ENCODE results near the gene PRKACG. TPM values are rescaled to one million over a fixed set of nuclear protein-coding genes. Genes with fewer than 3 reads are reported as not detected.
A peak's percentile ranks its signal among the peaks of the same experiment; 100 is the strongest.

PRKACG gene
- total RNA-seq, 4 donors from 2014 or later: not detected

DNA sequence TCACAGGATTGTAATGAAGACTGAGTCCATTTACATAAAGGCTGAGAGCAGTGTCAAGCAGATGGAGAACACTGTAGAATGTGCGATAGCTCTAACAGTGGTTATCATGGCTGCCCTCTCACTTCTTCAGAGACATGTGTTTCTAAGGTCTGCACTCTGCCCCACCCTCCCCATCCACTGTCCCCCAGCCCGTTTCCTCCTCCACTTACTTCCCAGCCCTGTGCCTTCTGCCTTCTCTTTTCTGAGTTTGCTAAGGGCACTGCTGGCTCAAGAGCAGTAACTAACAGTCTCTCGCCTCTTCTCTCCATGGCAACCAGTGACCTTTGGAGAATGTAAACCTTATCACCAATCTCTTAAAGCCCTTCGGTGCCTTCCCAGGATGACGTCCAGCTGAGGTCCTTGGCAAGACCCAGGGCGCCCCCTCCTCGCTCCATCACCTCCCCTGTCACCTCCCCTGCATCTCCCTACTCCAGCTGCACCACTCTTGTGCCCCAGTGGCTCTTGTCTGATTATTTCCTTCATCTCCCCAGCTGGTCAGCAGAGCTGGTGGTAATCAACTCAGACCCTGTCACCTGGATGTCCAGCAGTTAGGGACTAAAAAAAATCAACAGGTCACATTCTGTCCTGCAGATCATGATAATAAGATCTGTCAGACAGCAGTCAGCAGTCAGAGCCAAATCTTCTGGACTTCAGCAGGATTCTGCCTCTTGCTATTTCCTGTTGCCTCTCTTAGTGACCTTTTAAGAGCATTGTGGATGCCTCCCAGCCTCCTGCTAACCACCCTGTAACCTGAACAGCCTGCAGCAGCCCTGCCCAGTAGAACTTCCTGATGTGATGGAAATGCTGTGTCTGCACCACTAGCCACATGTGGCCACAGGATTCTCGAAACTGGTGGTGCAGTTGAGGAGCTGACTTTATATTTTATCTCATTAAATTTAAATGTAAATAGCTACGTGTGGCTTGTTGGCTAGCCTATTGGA, 30.6 kb upstream of the PRKACG start:
- WGBS, 2 donors: 59 to 60% methylated on average over 9 of the region's 9 CpGs
- peak in 1 of 2 donors; percentile 9 for DNase-seq
- intact Hi-C loops (cut with DNase I): no loop called here

DNA sequence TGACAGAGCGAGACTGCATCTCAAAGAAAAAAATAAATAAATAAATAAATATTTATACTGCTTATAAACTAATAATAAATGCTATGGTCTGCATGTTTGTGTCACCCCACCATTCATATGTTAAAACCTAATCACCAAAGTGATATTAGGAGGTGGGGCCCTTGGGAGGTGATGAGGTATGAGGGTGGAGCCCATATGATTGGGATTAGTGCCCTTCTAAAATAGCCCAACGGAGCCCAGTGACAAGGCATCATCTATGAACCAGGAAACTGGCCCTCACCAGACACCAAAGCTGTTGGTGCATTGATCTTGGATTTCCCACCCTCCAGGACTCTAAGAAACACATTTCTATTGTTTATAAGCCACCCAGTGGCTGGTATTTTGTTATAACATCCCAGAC, 26.7 kb upstream of the PRKACG start:
- no peak for TF ChIP-seq POLR2A (IDR thresholded peaks at IDR 0.05)
- TF ChIP-seq, protein P1, sequence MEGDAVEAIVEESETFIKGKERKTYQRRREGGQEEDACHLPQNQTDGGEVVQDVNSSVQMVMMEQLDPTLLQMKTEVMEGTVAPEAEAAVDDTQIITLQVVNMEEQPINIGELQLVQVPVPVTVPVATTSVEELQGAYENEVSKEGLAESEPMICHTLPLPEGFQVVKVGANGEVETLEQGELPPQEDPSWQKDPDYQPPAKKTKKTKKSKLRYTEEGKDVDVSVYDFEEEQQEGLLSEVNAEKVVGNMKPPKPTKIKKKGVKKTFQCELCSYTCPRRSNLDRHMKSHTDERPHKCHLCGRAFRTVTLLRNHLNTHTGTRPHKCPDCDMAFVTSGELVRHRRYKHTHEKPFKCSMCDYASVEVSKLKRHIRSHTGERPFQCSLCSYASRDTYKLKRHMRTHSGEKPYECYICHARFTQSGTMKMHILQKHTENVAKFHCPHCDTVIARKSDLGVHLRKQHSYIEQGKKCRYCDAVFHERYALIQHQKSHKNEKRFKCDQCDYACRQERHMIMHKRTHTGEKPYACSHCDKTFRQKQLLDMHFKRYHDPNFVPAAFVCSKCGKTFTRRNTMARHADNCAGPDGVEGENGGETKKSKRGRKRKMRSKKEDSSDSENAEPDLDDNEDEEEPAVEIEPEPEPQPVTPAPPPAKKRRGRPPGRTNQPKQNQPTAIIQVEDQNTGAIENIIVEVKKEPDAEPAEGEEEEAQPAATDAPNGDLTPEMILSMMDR (IDR thresholded peaks at IDR 0.05): no peak
- H3K4me3 ChIP-seq (replicated peaks in 1 of 3): no peak overlapping the region
- no peaks in the 10 kb centered on the region for H3K36me3 ChIP-seq
- 94 to 100% methylated on average over 2 of the region's 2 CpGs for WGBS, 2 donors
- no peak for DNase-seq
- H3K4me1 ChIP-seq: peaks cover 4 to 14% of the 10 kb centered on the region in 2 donors
- H3K27me3 ChIP-seq: no peaks in the 10 kb centered on the region
- intact Hi-C loops (cut with DNase I): no loop called here
- no peak overlapping the region for H3K27ac ChIP-seq
- H3K9me3 ChIP-seq: no peaks in the 10 kb centered on the region

More for the DNA sequence above, 30.6 kb upstream of the PRKACG start:
- H3K36me3 ChIP-seq: no peaks in the 10 kb centered on the region
- H3K9me3 ChIP-seq: no peaks in the 10 kb centered on the region
- no peak overlapping the region for H3K27ac ChIP-seq
- no peak overlapping the region for H3K4me3 ChIP-seq (replicated peaks in 1 of 3)
- H3K27me3 ChIP-seq: no peaks in the 10 kb centered on the region
- H3K4me1 ChIP-seq: peaks cover 4 to 9% of the 10 kb centered on the region in 2 donors
- TF ChIP-seq, protein P1 (IDR thresholded peaks at IDR 0.05): no peak
- TF ChIP-seq POLR2A (IDR thresholded peaks at IDR 0.05): no peak

DNA sequence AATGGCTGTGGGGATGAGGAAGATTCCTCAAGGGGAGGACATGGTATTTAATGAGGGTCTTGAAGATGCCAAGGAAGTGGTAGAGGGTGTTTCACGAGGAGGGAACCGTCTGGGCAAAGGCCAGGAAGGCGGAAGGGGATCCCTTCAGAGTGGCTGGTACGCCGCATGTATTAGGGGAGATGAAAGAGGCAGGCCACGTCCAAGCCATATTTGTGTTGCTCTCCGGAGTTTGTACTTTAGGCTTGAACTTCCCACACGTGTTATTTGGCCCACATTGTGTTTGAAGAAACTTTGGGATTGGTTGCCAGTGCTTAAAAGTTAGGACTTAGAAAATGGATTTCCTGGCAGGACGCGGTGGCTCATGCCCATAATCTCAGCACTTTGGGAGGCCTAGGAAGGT, 22.9 kb upstream of the PRKACG start:
- 75% methylated on average over 10 of the region's 10 CpGs for WGBS, 2 donors

DNA sequence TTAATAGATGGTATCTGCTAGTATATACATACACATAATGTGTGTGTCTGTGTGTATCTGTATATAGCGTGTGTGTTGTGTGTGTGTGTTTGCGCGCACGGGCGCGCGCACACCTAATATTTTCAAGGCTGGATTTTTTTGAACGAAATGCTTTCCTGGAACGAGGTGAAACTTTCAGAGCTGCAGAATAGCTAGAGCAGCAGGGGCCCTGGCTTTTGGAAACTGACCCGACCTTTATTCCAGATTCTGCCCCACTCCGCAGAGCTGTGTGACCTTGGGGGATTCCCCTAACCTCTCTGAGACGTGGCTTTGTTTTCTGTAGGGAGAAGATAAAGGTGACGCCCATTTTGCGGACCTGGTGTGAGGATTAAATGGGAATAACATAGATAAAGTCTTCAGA, 22.4 kb upstream of the PRKACG start:
- Histone ChIP-seq H3K4me1 (peaks cover 0 to 5% of the 10 kb centered on the region in 2 donors), H3K36me3 (no peaks in the 10 kb centered on the region), H3K4me3 (replicated peaks in 1 of 3) (peak overlapping the region; percentile 46 to 92 (median 48)), H3K27ac (peak overlapping the region in 2 of 3 donors; percentile 60 to 80), H3K27me3 (no peaks in the 10 kb centered on the region), H3K9me3 (no peaks in the 10 kb centered on the region)
- DNase-seq: no peak
- intact Hi-C loops (cut with DNase I): loop anchor here (5.0 kb wide), 1 partner anchor 156 kb away; no protein-coding TSS in a partner anchor
- WGBS, 2 donors: 6 to 8% methylated on average over 14 of the region's 14 CpGs
- no peak for TF ChIP-seq POLR2A (IDR thresholded peaks at IDR 0.05)
- TF ChIP-seq, protein P1 (IDR thresholded peaks at IDR 0.05): no peak

More for the DNA sequence above, 22.9 kb upstream of the PRKACG start:
- no peak for DNase-seq
- Histone ChIP-seq H3K4me3 (replicated peaks in 1 of 3) (peak overlapping the region in 1 of 3 donors; percentile 48), H3K36me3 (no peaks in the 10 kb centered on the region), H3K27ac (peak overlapping the region in 1 of 3 donors; percentile 60), H3K9me3 (no peaks in the 10 kb centered on the region), H3K27me3 (no peaks in the 10 kb centered on the region), H3K4me1 (peaks cover 0 to 5% of the 10 kb centered on the region in 2 donors)
- intact Hi-C loops (cut with DNase I): loop anchor here (5.0 kb wide), 1 partner anchor 156 kb away; no protein-coding TSS in a partner anchor
- TF ChIP-seq POLR2A (IDR thresholded peaks at IDR 0.05): no peak
- TF ChIP-seq, protein P1 (IDR thresholded peaks at IDR 0.05): no peak

All from thyroid gland (tissue), 4 donors.